Neural progenitor cell (in vitro differentiated cells): ENCODE measurements around the gene EFNB2. TPM values are rescaled to one million over a fixed set of nuclear protein-coding genes. Genes with fewer than 3 reads are reported as not detected.

Experiments used
- DNase-seq: peaks from one replicate; pipeline ENCODE4 v3.0.0-alpha.2; 2016; ENCODE audit warnings: low spot score
- H2AFZ ChIP-seq: fragments of 200-600 bp; sonication (generic); replicated peaks from 2 replicates; pipeline ENCODE4 v1.6.1; 2016; ENCODE audit warnings: antibody characterized with exemption
- H3F3A ChIP-seq: fragments of 200-600 bp; sonication (generic); 2 replicates; pipeline ENCODE4 v1.6.1; 2016; ENCODE audit warnings: antibody characterized with exemption, low read depth
- H3K27ac ChIP-seq: fragments of 200-600 bp; sonication (generic); 2 replicates; pipeline ENCODE4 v1.5.1; 2016; ENCODE audit warnings: mild to moderate bottlenecking
- H3K27me3 ChIP-seq: fragments of 200-600 bp; sonication (generic); 2 replicates; pipeline ENCODE4 v1.6.1; 2016; ENCODE audit warnings: mild to moderate bottlenecking, moderate library complexity
- H3K36me3 ChIP-seq: fragments of 200-600 bp; sonication (generic); 2 replicates; pipeline ENCODE4 v1.5.1; 2016
- H3K4me1 ChIP-seq: fragments of 200-600 bp; sonication (generic); 2 replicates; pipeline ENCODE4 v1.6.1; 2016; ENCODE audit warnings: mixed run types
- H3K4me2 ChIP-seq: fragments of 200-600 bp; sonication (generic); 2 replicates; pipeline ENCODE4 v1.6.1; 2016
- H3K4me3 ChIP-seq: fragments of 200-600 bp; sonication (generic); 2 replicates; pipeline ENCODE4 v1.5.1; 2016
- H3K79me2 ChIP-seq: fragments of 200-600 bp; sonication (generic); 2 replicates; pipeline ENCODE4 v1.6.1; 2016; ENCODE audit warnings: low read depth
- H3K9ac ChIP-seq: fragments of 200-600 bp; sonication (generic); 2 replicates; pipeline ENCODE4 v1.6.1; 2016
- H3K9me3 ChIP-seq: fragments of 200-600 bp; sonication (generic); 2 replicates; pipeline ENCODE4 v1.5.1; 2016; ENCODE audit warnings: low read depth
- H4K20me1 ChIP-seq: fragments of 200-600 bp; sonication (generic); 2 replicates; pipeline ENCODE4 v1.6.1; 2016; ENCODE audit warnings: low read depth
- H3K27ac Mint-ChIP-seq: 3 replicates; pipeline ENCODE4 v1.8.0; 2021; ENCODE audit warnings: mixed read lengths
- H3K27me3 Mint-ChIP-seq: 2 replicates; pipeline ENCODE4 v1.8.0; 2022; ENCODE audit warnings: low read depth, mild to moderate bottlenecking, inconsistent platforms, moderate library complexity, mixed read lengths; ENCODE audit not compliant: insufficient read depth
- H3K36me3 Mint-ChIP-seq: 3 replicates; pipeline ENCODE4 v1.8.0; 2021; ENCODE audit warnings: mixed read lengths
- H3K4me1 Mint-ChIP-seq: 3 replicates; pipeline ENCODE4 v1.8.0; 2021; ENCODE audit warnings: mixed read lengths
- H3K4me3 Mint-ChIP-seq: 3 replicates; pipeline ENCODE4 v1.8.0; 2021; ENCODE audit warnings: mild to moderate bottlenecking, moderate library complexity, mixed read lengths
- H3K9me3 Mint-ChIP-seq: 3 replicates; pipeline ENCODE4 v1.8.0; 2020; ENCODE audit warnings: mixed read lengths
- EZH2 ChIP-seq: fragments of 200-600 bp; sonication (generic); IDR thresholded peaks from 2 replicates; pipeline ENCODE4 v1.6.1; 2017; ENCODE audit warnings: antibody characterized with exemption, mild to moderate bottlenecking, moderate library complexity
- EZH2phosphoT487 ChIP-seq: fragments of 200-600 bp; sonication (generic); IDR thresholded peaks from 2 replicates; pipeline ENCODE4 v1.6.1; 2017; ENCODE audit warnings: antibody characterized with exemption
- total RNA-seq: library from RNA; depleted of rRNA; stranded (reverse); fragments of >200 nt; gene quantifications from 2 replicates; pipeline ENCODE4 v1.2.3, GENCODE V29; 2015; ENCODE audit warnings: low replicate concordance
- TF ChIP-seq, protein P1 (sequence below): fragments of 200-600 bp; sonication (generic); IDR thresholded peaks from 2 replicates; pipeline ENCODE4 v1.5.1; 2017; ENCODE audit warnings: antibody characterized with exemption, mild to moderate bottlenecking

The EFNB2 gene
- total RNA-seq, 1 donor from 2014 or later: 101 TPM

DNA sequence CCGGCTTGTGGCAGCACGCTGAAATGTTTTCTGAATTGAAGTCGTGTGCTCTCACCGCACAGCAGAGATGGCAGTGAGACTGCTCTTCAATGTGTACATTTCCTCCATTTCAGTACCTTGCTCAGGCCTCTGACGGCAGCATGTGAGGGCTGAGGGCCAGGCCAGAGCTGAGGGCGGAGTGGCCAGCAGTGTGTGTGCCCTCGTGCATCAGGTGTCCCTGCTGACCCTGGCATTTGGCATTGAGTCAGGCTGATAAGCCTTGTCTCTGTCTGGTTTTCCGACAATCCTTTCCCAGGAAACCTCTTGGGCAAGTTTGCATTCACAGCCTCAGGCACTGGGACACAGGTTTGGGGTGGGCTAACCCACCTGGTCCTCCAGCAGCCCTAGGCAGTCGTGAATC lies 62.3 kb downstream of the EFNB2 start:
- Histone ChIP-seq H3F3A (no peaks in the 10 kb centered on the region), H3K4me1 (peaks cover 18% of the 10 kb centered on the region), H3K27ac (no peak overlapping the region), H3K36me3 (no peaks in the 10 kb centered on the region), H3K9me3 (no peaks in the 10 kb centered on the region), H3K4me2 (no peak overlapping the region), H3K4me3 (no peak overlapping the region), H2AFZ (no peak overlapping the region), H3K79me2 (no peaks in the 10 kb centered on the region), H4K20me1 (no peaks in the 10 kb centered on the region), H3K27me3 (no peaks in the 10 kb centered on the region), H3K9ac (no peak overlapping the region)
- H3K27ac Mint-ChIP-seq: no peak overlapping the region
- H3K9me3 Mint-ChIP-seq: peaks cover 6% of the 10 kb centered on the region
- no peak overlapping the region for H3K4me3 Mint-ChIP-seq
- no peak for TF ChIP-seq EZH2phosphoT487
- TF ChIP-seq EZH2: no peak
- TF ChIP-seq, protein P1, sequence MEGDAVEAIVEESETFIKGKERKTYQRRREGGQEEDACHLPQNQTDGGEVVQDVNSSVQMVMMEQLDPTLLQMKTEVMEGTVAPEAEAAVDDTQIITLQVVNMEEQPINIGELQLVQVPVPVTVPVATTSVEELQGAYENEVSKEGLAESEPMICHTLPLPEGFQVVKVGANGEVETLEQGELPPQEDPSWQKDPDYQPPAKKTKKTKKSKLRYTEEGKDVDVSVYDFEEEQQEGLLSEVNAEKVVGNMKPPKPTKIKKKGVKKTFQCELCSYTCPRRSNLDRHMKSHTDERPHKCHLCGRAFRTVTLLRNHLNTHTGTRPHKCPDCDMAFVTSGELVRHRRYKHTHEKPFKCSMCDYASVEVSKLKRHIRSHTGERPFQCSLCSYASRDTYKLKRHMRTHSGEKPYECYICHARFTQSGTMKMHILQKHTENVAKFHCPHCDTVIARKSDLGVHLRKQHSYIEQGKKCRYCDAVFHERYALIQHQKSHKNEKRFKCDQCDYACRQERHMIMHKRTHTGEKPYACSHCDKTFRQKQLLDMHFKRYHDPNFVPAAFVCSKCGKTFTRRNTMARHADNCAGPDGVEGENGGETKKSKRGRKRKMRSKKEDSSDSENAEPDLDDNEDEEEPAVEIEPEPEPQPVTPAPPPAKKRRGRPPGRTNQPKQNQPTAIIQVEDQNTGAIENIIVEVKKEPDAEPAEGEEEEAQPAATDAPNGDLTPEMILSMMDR: no peak
- DNase-seq: no peak
- H3K36me3 Mint-ChIP-seq: no peaks in the 10 kb centered on the region
- H3K27me3 Mint-ChIP-seq: peaks cover 6% of the 10 kb centered on the region
- H3K4me1 Mint-ChIP-seq: peaks cover 58% of the 10 kb centered on the region

DNA sequence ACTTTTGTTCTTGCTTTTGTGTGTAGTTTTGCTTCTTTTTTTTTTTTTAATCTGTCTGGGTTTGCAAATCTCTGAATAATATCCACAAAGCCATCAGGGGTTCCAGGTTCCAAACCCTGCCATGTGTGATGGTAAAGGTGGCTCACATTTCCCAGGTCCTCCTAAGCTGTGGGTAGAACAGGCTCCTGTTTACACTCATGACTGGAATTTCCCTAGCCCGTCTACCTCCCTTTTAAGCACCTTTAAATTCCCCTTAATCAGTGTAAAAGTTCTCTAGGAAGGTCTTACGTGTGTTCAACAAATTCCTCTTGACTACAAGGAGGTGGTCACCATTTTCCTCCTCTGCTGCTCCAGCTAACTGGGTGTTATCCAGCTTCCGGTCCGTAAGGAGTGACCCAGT lies 62.8 kb downstream of the EFNB2 start:
- H3F3A ChIP-seq: no peaks in the 10 kb centered on the region
- Mint-ChIP-seq H3K36me3 (no peaks in the 10 kb centered on the region), H3K27me3 (peaks cover 6% of the 10 kb centered on the region), H3K4me3 (no peak overlapping the region), H3K9me3 (peaks cover 5% of the 10 kb centered on the region), H3K4me1 (peaks cover 63% of the 10 kb centered on the region), H3K27ac (no peak overlapping the region)
- peak overlapping the region; percentile 52 for H2AFZ ChIP-seq
- H3K4me3 ChIP-seq: no peak overlapping the region
- no peaks in the 10 kb centered on the region for H4K20me1 ChIP-seq
- H3K36me3 ChIP-seq: no peaks in the 10 kb centered on the region
- peaks cover 23% of the 10 kb centered on the region for H3K4me1 ChIP-seq
- H3K27ac ChIP-seq: no peak overlapping the region
- no peak for DNase-seq
- no peak for TF ChIP-seq EZH2
- no peak for TF ChIP-seq EZH2phosphoT487
- TF ChIP-seq, protein P1: no peak
- no peaks in the 10 kb centered on the region for H3K79me2 ChIP-seq
- H3K9ac ChIP-seq: no peak overlapping the region
- H3K27me3 ChIP-seq: no peaks in the 10 kb centered on the region
- no peak overlapping the region for H3K4me2 ChIP-seq
- H3K9me3 ChIP-seq: no peaks in the 10 kb centered on the region

DNA sequence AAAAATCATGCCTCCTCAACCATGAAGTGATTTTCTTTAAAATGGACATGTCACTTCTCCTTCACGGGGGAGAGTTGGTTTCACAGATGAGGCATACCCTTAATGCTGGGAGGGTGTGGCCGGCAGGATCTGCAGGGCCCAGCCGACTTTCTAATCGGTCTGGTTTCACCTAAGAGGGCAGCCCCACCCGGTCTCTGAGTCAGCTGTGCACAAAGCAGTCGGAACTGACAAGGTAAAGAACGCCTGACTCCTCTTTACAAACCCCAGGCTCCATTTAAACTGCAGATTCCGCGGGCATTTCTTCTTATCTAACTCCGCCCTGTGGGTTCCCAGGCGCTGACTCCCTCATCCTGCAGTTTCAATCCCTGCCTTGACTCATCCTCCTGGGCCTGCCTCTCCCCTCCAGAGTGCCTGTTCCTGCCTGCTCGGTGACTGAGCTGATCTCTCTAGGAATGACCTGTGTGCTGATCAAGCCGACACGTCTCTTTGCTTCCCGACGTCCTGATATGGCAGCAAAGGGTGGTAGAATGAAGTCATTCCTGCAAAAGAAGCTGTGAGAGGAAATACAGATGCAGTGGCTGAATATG lies 63.4 kb downstream of the EFNB2 start:
- Histone ChIP-seq H3K4me1 (peaks cover 27% of the 10 kb centered on the region), H3K27me3 (no peaks in the 10 kb centered on the region), H3K79me2 (no peaks in the 10 kb centered on the region), H3K27ac (no peak overlapping the region), H3F3A (no peaks in the 10 kb centered on the region), H4K20me1 (no peaks in the 10 kb centered on the region), H3K4me3 (no peak overlapping the region), H3K4me2 (peak overlapping the region; percentile 40), H3K36me3 (no peaks in the 10 kb centered on the region), H2AFZ (peak overlapping the region; percentile 52), H3K9me3 (no peaks in the 10 kb centered on the region), H3K9ac (no peak overlapping the region)
- TF ChIP-seq EZH2phosphoT487 (no peak), EZH2 (no peak)
- TF ChIP-seq, protein P1: no peak
- peaks cover 3% of the 10 kb centered on the region for H3K9me3 Mint-ChIP-seq
- no peak overlapping the region for H3K4me3 Mint-ChIP-seq
- H3K27me3 Mint-ChIP-seq: peaks cover 6% of the 10 kb centered on the region
- DNase-seq: peak; percentile 78
- H3K4me1 Mint-ChIP-seq: peaks cover 69% of the 10 kb centered on the region
- H3K27ac Mint-ChIP-seq: peak overlapping the region; percentile 30
- H3K36me3 Mint-ChIP-seq: no peaks in the 10 kb centered on the region
